Coronary artery (tissue), 2 donors: ENCODE data around the gene FBXL16.
"Not testable (repeated sequence)": the region's sequence is repeated elsewhere in the genome, so short reads cannot be mapped to it uniquely, and the experiment has no call there.

ENCODE experiments used
- DNase-seq: peaks from one replicate; pipeline ENCODE4 v3.0.0-alpha.2; 2017; ENCODE audit warnings: low spot score
- H3K27ac ChIP-seq, 2 donors: fragments of 200-600 bp; sonication (generic); one replicate each; pipeline ENCODE4 v1.5.1; 2016 to 2019
- H3K4me3 ChIP-seq: fragments of 200-600 bp; sonication (generic); 2 replicates; pipeline ENCODE4 v1.5.1; 2016; ENCODE audit warnings: mild to moderate bottlenecking, moderate library complexity
- TF ChIP-seq, protein P1 (sequence below): fragments of 200-600 bp; sonication (generic); IDR thresholded peaks from one replicate; pipeline ENCODE4 v1.5.1; 2019; ENCODE audit warnings: antibody characterized with exemption

Gene FBXL16

DNA sequence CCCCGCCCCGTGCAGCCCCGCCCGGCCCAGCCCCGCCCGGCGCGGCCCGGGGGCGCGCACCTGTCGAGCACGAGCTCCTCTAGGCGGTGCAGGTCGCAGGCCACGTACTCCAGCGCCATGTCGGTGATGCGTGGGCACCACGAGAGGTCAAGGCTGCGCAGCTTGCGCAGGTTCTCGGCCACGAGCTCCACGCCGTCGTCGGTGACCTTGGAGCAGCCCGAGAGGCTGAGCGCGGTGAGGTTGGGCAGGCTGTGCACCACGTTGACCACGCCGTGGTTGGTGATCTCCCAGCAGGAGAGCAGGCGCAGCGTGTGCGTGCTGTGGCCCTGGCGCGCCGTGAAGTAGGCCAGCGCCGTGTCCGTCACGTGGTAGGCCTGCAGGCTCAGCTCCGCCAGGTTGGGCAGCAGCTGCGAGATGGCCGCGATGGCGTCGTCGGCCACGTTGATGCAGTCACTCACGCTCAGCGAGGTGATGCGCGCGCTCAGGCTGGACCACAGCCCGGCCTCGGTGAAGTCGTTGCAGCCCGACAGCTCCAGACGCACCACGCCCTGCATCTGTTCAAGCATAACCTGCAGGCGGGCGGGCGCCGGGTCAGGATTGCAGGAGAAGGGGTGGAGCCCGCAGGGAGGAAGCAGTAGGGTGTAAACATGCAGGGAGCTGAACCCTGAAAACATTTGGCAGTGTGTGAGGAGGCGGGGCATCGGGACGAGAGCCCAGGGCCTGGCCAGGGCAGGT, 10.1 kb downstream of the FBXL16 start:
- no peak overlapping the region for H3K27ac ChIP-seq
- H3K4me3 ChIP-seq, result peak overlapping the region; percentile 52
- no peak for DNase-seq
- TF ChIP-seq, protein P1, sequence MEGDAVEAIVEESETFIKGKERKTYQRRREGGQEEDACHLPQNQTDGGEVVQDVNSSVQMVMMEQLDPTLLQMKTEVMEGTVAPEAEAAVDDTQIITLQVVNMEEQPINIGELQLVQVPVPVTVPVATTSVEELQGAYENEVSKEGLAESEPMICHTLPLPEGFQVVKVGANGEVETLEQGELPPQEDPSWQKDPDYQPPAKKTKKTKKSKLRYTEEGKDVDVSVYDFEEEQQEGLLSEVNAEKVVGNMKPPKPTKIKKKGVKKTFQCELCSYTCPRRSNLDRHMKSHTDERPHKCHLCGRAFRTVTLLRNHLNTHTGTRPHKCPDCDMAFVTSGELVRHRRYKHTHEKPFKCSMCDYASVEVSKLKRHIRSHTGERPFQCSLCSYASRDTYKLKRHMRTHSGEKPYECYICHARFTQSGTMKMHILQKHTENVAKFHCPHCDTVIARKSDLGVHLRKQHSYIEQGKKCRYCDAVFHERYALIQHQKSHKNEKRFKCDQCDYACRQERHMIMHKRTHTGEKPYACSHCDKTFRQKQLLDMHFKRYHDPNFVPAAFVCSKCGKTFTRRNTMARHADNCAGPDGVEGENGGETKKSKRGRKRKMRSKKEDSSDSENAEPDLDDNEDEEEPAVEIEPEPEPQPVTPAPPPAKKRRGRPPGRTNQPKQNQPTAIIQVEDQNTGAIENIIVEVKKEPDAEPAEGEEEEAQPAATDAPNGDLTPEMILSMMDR, result no peak

GRCh38 chr16:694863-695354, 10.7 kb downstream of the FBXL16 start:
- TF ChIP-seq, protein P1, result no peak
- H3K27ac ChIP-seq, result no peak overlapping the region
- DNase-seq, result no peak
- H3K4me3 ChIP-seq, result peak overlapping the region; percentile 52

DNA sequence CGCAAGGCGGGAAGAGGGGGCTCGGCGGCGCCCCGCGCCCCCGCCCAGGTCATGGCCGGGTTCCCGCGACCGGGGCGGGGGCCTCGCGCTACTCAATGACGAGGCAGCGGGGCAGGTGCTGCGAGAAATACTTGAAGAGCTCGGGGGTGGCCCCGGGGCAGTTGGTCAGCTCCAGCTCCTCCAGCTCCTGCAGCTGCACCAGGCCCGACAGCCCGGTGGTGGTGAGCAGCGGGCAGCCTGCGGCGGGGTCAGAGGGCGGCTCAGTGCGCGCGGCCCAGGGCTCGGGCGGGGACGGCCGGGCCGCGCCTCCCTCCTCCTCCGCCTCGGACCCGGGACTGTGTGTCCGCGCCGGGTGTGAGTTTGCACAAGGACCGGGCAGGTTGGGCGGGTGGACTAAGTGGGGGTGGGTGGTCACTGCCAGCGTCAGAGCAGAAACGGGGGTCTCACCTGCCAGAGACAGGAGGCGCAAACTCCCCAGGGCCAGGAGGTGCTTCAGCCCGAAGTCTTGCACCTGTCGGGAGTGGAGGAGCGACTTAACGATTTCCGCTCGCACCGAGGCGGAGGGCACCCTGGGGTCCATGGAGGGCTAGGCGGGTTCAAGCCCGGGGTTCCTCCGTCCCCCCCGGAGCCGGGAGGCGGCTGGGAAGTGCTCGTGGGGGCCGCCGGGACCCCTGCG, 11.3 kb downstream of the FBXL16 start:
- no peak for DNase-seq
- TF ChIP-seq, protein P1, result no peak
- H3K4me3 ChIP-seq, result peak overlapping the region; percentile 52
- no peak overlapping the region for H3K27ac ChIP-seq

- TF ChIP-seq, protein P1, result no peak
- DNase-seq, result no peak
- Histone ChIP-seq H3K27ac (no peak overlapping the region), H3K4me3 (peak overlapping the region; percentile 52)
Observed at GRCh38 chr16:693766-694165, 11.8 kb downstream of the FBXL16 start.

DNA sequence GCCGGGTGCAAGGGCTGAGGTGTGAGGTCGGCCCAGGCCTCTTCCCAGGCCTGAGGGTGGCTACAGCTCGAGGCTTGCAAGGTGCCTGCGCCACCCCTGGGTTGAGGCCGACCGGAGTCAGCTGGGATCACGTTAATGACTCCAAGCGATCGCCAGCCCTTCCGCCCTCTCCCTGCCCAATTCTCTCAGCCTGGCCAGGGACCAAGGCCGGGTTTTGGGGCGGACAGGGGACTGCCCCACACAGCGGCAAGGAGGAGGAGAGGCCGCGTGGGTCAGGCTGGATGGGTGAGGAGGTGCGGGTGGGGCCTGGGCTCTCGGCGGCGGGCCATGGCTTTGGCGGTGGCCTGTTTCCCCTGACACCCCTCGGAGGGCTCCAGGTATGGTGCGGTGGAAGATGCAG, 12.2 kb downstream of the FBXL16 start:
- TF ChIP-seq, protein P1, result no peak
- Histone ChIP-seq H3K4me3 (no peak overlapping the region), H3K27ac (no peak overlapping the region)
- no peak for DNase-seq

GRCh38 chr16:692356-693108, 13.1 kb downstream of the FBXL16 start:
- Histone ChIP-seq H3K27ac (no peak overlapping the region), H3K4me3 (no peak overlapping the region)
- TF ChIP-seq, protein P1, result no peak
- no peak for DNase-seq

DNA sequence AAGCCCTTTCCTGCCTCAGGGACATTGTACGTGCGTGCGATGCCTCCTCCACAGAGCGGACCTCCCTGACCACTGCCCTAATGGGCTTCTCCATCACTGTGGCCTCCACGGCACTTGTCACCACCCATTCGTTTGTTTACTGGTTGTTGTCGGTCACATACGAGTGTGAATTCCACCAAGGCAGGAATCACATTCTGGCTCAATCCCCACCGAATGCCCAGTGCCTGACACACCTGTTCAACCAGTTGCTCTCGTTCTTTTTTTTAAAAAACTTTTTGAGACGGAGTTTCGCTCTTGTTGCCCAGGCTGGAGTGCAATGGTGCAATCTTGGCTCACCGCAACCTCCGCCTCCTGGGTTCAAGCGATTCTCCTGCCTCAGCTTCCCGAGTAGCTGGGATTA, 14.4 kb downstream of the FBXL16 start:
- not testable (repeated sequence) for DNase-seq, H3K27ac ChIP-seq, H3K4me3 ChIP-seq
